ENCODE results near the gene PDE11A. TPM values are rescaled to one million over a fixed set of nuclear protein-coding genes. Genes with fewer than 3 reads are reported as not detected.

The PDE11A gene
- total RNA-seq, 1 experiment from 2014 or later: 0.24 TPM

- DNase-seq (ENCODE audit: low read depth): no peak
Measured at GRCh38 chr2:177726931-177727348, 345.6 kb downstream of the PDE11A start.

GRCh38 chr2:177724398-177725287 lies 347.9 kb downstream of the PDE11A start:
- peak; percentile 41 for DNase-seq (ENCODE audit: low read depth)

- no peak for DNase-seq (ENCODE audit: low read depth)
Measured at GRCh38 chr2:177723235-177723634, 349.3 kb downstream of the PDE11A start.

- no peak for DNase-seq (ENCODE audit: low read depth)
Measured at GRCh38 chr2:177721818-177722567, 350.6 kb downstream of the PDE11A start.

- DNase-seq (ENCODE audit: low read depth): no peak
Measured at GRCh38 chr2:177721087-177721486, 351.5 kb downstream of the PDE11A start.

- DNase-seq (ENCODE audit: low read depth): no peak
Measured at GRCh38 chr2:177717831-177718618, 354.6 kb downstream of the PDE11A start.

- DNase-seq (ENCODE audit: low read depth): no peak
Measured at GRCh38 chr2:177716484-177716883, 356.1 kb downstream of the PDE11A start.

GRCh38 chr2:177715771-177716170 lies 356.8 kb downstream of the PDE11A start:
- DNase-seq (ENCODE audit: low read depth): no peak

- no peak for DNase-seq (ENCODE audit: low read depth)
Measured at GRCh38 chr2:177714704-177715103, 357.9 kb downstream of the PDE11A start.

- no peak for DNase-seq (ENCODE audit: low read depth)
Measured at GRCh38 chr2:177712462-177712861, 360.1 kb downstream of the PDE11A start.

GRCh38 chr2:177711483-177712265 lies 360.9 kb downstream of the PDE11A start:
- no peak for DNase-seq (ENCODE audit: low read depth)

- DNase-seq (ENCODE audit: low read depth): no peak
Measured at GRCh38 chr2:177710889-177711288, 361.7 kb downstream of the PDE11A start.

GRCh38 chr2:177709986-177710401 lies 362.6 kb downstream of the PDE11A start:
- no peak for DNase-seq (ENCODE audit: low read depth)

- DNase-seq (ENCODE audit: low read depth): peak; percentile 44
Measured at GRCh38 chr2:177708660-177709444, 363.7 kb downstream of the PDE11A start.

GRCh38 chr2:177708106-177708505 lies 364.5 kb downstream of the PDE11A start:
- no peak for DNase-seq (ENCODE audit: low read depth)

- DNase-seq (ENCODE audit: low read depth): no peak
Measured at GRCh38 chr2:177705511-177706173, 366.9 kb downstream of the PDE11A start.

- DNase-seq (ENCODE audit: low read depth): no peak
Measured at GRCh38 chr2:177703159-177703558, 369.4 kb downstream of the PDE11A start.

- no peak for DNase-seq (ENCODE audit: low read depth)
Measured at GRCh38 chr2:177698281-177698680, 374.3 kb downstream of the PDE11A start.

- no peak for DNase-seq (ENCODE audit: low read depth)
Measured at GRCh38 chr2:177694348-177694747, 378.2 kb downstream of the PDE11A start.

Measured in RPMI7951 (cell line).